Mucosa of descending colon (tissue), 3 donors: ENCODE results near the gene CPVL. TPM values are rescaled to one million over a fixed set of nuclear protein-coding genes. Genes with fewer than 3 reads are reported as not detected.

Experiments used
- ATAC-seq: fragments of 200-7000 bp; cut with Tn5 transposase; one replicate; pipeline ENCODE4 v1.9.1; 2020; ENCODE audit warnings: mild to moderate bottlenecking, moderate library complexity
- DNase-seq, 3 donors: peaks; one replicate each; pipeline ENCODE4 v3.0.0-alpha.2; 2020
- H3K36me3 ChIP-seq: fragments of 200-600 bp; one replicate; pipeline ENCODE4 v1.8.0; 2021; ENCODE audit warnings: low read depth, mild to moderate bottlenecking
- H3K4me1 ChIP-seq: fragments of 200-600 bp; one replicate; pipeline ENCODE4 v1.8.0; 2021; ENCODE audit warnings: low read depth, mild to moderate bottlenecking
- H3K4me3 ChIP-seq: fragments of 200-600 bp; one replicate; pipeline ENCODE4 v1.8.0; 2021; ENCODE audit warnings: mild to moderate bottlenecking
- H3K9me3 ChIP-seq: fragments of 200-600 bp; one replicate; pipeline ENCODE4 v1.8.0; 2021; ENCODE audit warnings: mild to moderate bottlenecking
- intact Hi-C, 2 donors: fragments of 100-400 bp; cut with DNase I in 1 of 2; cut with micrococcal nuclease in 1 of 2; formaldehyde crosslinking; loops; one replicate each; pipeline versions ENCODE4 v1.11.0 to v1.11.1; 2022; cut with DNase I, micrococcal nuclease
- total RNA-seq, 3 donors: library from RNA; stranded (reverse); fragmentation: NEBNext Ultra II Directional in 2 of 3; extraction: Animal tissue kit (Norgen Biotek cat#: 25700) in 2 of 3; gene quantifications; one replicate each; pipeline versions ENCODE4 v1.2.1 to v1.2.4, GENCODE V29; 2021 to 2023
- TF ChIP-seq, protein P1 (sequence below): fragments of 200-600 bp; IDR thresholded peaks from one replicate; pipeline ENCODE4 v1.8.0; 2022; ENCODE audit warnings: antibody characterized with exemption, mild to moderate bottlenecking
- donor health status: DM: no; HTN: no; CAD: no; lungs with moderate emphysema.
- donor health status: DM: no; HTN: no; CAD: no.
- donor health status: DM: no; HTN: yes; CAD: no.

Gene CPVL
- total RNA-seq, 3 donors from 2014 or later = 8.1 to 20.0 (median 10.5) TPM

DNA sequence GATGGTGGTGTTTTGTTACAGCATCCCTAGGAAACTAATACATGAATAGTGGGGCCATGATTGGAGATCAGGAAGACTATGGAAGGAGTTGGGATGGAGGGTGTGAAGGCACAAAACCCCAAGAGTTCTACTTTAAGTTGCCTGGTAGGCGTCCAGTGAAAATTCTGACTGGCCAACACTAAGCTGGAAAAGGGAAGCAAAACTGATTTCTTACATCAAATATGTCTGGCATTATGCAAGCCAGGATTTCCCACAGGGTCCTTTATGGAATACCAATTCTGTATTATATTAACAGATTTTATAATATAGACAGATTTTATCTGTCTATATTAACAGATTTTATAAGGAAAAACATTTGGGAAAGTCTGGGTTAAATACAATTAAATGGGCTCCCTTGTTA lies 16.2 kb downstream of the CPVL start:
- no peak overlapping the region for H3K4me3 ChIP-seq
- TF ChIP-seq, protein P1, sequence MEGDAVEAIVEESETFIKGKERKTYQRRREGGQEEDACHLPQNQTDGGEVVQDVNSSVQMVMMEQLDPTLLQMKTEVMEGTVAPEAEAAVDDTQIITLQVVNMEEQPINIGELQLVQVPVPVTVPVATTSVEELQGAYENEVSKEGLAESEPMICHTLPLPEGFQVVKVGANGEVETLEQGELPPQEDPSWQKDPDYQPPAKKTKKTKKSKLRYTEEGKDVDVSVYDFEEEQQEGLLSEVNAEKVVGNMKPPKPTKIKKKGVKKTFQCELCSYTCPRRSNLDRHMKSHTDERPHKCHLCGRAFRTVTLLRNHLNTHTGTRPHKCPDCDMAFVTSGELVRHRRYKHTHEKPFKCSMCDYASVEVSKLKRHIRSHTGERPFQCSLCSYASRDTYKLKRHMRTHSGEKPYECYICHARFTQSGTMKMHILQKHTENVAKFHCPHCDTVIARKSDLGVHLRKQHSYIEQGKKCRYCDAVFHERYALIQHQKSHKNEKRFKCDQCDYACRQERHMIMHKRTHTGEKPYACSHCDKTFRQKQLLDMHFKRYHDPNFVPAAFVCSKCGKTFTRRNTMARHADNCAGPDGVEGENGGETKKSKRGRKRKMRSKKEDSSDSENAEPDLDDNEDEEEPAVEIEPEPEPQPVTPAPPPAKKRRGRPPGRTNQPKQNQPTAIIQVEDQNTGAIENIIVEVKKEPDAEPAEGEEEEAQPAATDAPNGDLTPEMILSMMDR = no peak
- no peaks in the 10 kb centered on the region for H3K9me3 ChIP-seq
- no peaks in the 10 kb centered on the region for H3K36me3 ChIP-seq
- no peak for DNase-seq
- H3K4me1 ChIP-seq = no peaks in the 10 kb centered on the region
- ATAC-seq = no peak
- intact Hi-C loops = no loop called here

DNA sequence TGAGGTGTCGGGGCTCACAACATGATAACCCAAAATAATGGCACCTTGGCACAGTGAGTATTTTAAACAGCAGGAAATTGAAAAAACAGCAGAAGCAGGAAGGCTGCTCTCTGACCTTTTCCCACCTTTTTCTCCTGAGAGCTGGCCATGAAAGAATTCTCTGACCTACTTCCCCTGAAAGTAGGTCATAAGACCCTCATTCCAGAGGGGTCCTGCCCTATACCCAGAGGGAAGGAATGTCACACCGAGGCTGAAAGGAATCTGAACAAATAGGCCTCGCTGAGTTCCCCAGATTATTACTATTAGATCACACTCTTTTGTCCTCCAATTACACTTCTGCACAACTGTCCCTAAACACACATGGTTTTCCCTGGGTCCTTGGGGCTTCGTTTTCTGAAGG lies 18.8 kb downstream of the CPVL start:
- intact Hi-C loops = no loop called here
- H3K36me3 ChIP-seq = no peaks in the 10 kb centered on the region
- H3K4me3 ChIP-seq = no peak overlapping the region
- no peaks in the 10 kb centered on the region for H3K4me1 ChIP-seq
- TF ChIP-seq, protein P1 = no peak
- H3K9me3 ChIP-seq = no peaks in the 10 kb centered on the region
- no peak for DNase-seq
- no peak for ATAC-seq

DNA sequence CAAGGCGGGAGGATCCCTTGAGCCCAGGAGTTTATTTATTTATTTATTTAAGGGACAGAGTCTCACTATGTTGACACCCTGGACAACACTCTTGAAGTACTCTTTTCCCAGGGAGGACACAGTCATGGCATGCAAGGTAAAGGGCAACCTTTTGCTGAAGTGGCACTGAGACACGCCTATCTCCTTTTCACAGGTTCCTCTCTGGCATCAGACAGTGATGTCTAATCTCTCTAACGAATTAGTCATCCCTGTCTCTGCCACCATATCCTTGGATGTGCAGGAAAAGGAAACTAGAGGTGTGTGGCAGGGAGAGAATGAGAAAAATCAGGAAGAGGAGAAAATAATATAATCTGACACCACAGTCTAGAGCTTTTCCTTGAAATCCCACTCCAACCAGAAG lies 19.5 kb downstream of the CPVL start:
- intact Hi-C loops = no loop called here
- Histone ChIP-seq H3K4me3 (no peak overlapping the region), H3K36me3 (no peaks in the 10 kb centered on the region), H3K4me1 (no peaks in the 10 kb centered on the region), H3K9me3 (no peaks in the 10 kb centered on the region)
- peak; percentile 68 for ATAC-seq
- TF ChIP-seq, protein P1 = no peak
- DNase-seq = no peak

DNA sequence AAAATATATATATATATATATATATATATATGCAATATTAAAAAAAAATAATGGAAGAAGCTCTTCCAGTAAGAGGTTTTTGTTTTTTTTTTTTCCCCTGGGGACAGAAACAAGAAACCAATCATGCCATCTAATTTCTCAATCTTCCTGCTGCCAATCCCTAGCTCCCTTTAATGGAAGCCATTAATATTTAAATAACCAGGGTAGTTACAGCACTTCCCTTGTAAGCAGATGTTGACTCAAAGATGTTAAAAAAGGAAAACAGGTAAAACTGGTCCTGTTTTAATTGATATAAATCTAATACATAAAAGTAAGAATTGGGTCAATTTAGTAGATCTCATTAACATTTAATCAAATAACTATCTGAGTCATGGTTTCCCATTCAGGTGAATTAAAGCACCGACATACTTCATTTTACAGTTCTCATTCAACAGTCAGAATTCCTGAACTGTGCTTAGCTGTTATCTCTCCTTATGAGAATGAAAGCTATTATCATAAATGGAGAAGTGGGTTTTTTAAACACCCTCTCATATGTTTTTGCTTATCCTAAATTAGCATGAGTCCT lies 22.6 kb downstream of the CPVL start:
- H3K36me3 ChIP-seq = no peaks in the 10 kb centered on the region
- ATAC-seq = no peak
- H3K4me3 ChIP-seq = no peak overlapping the region
- H3K9me3 ChIP-seq = no peaks in the 10 kb centered on the region
- no peak for DNase-seq
- no peaks in the 10 kb centered on the region for H3K4me1 ChIP-seq
- TF ChIP-seq, protein P1 = no peak
- intact Hi-C loops = no loop called here

DNA sequence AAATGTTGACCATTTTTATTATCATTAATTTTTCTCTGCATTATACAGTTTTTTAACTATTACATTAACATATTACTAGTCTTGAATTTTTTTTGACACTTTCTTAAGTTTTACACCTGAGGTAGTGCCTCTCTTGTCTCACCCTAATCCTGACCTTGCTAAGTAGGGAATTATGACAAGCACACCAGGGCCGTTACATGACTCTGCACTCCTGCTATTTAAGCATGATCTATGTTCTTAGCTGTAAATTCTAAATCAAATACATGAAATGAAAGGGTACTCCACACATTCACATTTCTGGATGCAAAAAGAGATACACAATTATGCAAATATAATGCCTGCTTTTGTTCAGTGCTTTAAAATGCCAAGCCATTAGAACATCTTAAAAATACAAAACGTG lies 23.6 kb downstream of the CPVL start:
- H3K36me3 ChIP-seq = no peaks in the 10 kb centered on the region
- no peak for DNase-seq
- no peak for ATAC-seq
- intact Hi-C loops = no loop called here
- no peaks in the 10 kb centered on the region for H3K9me3 ChIP-seq
- no peaks in the 10 kb centered on the region for H3K4me1 ChIP-seq
- no peak overlapping the region for H3K4me3 ChIP-seq
- TF ChIP-seq, protein P1 = no peak

DNA sequence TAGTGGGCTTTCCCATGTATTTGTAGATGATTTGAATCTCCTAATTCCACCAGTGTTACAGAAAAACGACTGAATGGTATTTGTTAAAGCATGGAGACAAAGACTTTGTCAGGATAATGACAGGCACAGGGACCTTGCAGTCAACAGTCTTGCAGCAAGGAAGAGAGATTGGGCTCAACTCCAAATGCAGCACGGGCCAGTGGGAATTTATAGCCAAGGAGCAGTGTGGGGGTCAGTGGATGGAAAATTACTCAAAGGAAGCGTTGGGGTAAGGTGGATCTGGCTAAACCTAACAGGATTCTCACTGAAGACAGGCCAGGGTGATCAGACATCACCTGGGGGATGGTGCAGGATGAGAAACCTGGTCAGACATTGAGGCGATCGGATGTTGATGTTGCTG lies 24.3 kb downstream of the CPVL start:
- no peak for ATAC-seq
- intact Hi-C loops = no loop called here
- DNase-seq = no peak
- Histone ChIP-seq H3K9me3 (no peaks in the 10 kb centered on the region), H3K4me1 (no peaks in the 10 kb centered on the region), H3K4me3 (no peak overlapping the region), H3K36me3 (no peaks in the 10 kb centered on the region)
- TF ChIP-seq, protein P1 = no peak
